NCI-H2029 (cell line): ENCODE data around the gene PIMREG.
"Not testable (repeated sequence)": the region's sequence is repeated elsewhere in the genome, so short reads cannot be mapped to it uniquely, and the experiment has no call there.

ENCODE experiments used
- DNase-seq: peaks from one replicate; lab custom pipeline; 2025; lab: John Stamatoyannopoulos, UW

Gene PIMREG

DNA sequence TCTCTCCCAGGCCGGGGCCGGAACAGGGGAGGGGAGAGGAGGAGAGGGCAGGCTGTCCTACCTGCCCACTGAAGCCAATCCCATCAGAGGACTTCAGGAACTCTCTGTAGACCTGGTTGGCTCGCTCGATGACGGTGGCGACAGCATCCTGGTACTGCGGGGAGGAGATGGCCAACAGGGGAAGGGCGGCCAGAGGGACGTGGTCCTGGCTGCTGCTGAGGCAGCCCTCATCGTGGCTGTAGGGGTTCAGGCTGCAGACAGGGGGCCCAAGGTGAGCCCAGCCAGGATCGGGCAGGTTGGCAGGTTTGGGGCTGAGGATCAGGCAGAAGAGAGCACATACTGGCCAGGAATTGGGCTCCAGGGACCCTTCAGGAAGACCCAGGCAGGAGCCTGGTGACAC, 34.2 kb downstream of the PIMREG start:
- DNase-seq, result no peak

DNA sequence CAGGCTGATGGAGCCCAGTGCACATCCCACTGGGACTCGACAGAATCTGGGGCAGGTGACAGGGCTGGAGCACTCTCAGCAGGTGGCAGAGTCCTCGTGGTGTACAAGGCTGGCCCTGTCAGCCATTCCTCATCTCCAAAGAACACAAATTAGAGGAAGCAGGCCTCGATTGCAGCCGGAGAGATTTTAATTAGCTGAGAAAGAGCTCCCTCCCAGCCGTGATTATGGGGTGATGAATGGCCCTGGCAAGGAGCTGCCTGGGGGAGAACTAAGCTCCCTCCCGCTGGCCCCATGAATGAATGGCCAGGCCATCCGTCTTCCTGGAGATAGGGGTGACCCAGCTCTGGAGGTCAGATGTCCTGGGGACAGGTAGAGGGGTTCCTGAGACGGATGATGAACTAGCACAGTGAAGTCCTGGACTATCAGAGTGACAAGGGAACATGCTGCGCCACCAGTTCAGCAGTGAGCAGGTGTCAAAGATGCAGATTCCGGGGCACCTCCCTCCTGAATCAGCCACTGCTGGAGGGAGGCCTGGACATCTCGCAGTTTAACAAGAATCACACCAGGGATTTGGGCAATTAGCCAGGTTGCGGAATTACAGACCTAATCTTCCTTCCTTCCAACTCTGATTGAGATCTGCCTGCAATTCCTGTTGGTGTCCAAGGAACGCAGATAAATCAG, 35.5 kb downstream of the PIMREG start:
- no peak for DNase-seq

DNA sequence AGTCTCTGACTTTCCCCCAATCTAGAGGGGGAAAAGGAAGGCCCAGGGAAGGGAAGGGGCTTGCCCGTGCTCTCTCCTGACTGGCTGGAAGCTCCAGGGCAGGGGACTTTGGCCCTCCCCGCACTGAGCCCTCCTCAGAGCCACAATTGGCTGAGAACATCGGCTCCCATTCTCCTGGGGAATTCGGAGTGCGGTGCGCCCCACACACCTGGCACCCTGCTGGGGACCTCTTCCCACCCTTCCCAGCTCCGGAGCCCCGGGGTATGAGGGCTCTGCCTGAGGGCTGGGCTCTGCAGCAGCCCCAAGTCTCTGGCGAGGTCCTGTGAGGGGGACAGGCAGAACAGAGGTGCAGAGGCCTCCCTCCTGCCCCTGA, 36.0 kb downstream of the PIMREG start:
- no peak for DNase-seq

DNA sequence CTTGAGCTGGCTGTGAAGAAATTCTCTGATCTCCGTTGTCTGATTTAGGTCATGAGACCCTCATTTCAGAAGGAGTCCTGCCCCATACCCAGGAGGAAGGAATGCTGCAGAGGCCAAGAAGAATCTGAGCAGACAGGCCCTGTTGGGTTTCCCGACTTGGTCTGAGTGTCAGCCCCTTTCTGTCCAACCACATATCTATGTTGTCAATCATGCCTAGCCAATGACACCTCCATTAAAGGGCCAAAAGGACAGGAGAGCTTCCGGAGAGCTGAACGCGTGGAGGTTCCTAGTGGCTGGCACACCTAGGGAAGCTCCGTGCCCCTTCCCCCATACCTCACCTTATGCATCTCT, 37.8 kb downstream of the PIMREG start:
- no peak for DNase-seq

DNA sequence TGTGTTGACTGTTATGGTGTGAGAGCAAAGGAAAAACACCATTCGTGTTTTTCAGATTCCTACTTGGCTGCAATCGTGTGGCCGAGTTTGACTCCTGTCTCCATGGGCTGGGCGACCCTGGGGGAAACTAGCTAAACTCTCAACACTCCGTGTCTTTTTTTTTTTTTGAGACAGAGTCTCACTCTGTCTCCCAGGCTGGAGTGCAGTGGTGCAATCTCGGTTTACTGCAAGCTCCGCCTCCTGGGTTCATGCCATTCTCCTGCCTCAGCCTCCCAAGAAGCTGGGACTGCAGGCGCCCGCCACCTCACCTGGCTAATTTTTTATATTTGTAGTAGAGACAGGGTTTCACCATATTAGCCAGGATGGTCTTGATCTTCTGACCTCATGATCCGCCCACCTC, 38.5 kb downstream of the PIMREG start:
- DNase-seq, result not testable (repeated sequence)

DNA sequence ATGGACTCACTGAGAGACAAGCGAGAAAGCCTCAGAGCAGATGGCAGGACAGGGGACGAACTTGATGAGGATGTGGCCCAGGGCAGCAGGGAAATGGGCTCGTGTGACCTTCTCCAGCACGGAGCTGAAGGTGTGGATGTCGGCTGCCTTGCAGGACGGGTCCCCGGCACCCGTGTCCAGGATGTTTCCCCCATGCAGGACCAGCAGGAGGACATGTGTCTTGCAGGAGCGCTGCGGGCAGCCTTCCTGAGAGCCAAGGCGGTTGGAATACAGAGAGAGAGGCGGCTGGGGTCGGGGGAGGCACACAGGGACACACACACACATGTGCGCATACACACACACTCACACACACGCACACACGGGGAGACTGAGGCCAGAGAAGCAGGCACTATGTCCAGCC, 39.3 kb downstream of the PIMREG start:
- DNase-seq, result no peak

DNA sequence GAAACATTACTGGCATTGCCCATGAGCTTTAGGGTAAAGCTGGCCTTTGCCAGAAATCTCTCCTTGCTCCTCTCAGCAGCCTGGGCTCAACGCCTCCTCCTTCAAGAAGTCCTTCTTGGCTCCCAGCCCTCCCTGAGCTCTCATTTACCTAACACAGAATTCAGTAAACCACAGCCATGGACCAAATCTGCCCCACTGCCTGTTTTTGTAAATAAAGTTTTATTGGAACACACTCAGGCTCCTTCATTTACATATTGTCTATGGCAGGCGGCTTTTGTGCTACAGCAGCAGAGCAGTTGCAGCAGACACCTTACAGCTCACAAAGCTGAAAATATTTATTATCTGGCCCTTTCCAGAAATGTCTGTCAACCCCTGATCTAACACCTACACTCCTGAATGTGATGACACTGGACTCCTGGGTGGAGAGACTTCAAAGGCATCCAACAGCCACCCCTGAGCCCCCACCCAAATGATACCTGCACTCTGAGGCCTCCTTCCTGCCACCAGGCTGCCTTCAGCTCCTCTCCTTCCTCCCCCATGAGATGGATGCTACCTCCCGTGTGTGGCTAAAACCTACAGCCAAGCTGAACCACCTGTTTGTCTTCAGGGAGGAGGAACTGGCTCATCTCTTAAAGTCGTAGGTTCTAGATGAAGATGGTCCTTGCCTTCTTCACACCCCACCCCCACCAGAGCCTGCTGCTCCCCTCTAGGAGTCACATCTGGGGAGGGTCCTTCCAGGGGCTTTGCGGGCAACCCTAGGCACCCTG, 41.6 kb downstream of the PIMREG start:
- DNase-seq, result no peak

DNA sequence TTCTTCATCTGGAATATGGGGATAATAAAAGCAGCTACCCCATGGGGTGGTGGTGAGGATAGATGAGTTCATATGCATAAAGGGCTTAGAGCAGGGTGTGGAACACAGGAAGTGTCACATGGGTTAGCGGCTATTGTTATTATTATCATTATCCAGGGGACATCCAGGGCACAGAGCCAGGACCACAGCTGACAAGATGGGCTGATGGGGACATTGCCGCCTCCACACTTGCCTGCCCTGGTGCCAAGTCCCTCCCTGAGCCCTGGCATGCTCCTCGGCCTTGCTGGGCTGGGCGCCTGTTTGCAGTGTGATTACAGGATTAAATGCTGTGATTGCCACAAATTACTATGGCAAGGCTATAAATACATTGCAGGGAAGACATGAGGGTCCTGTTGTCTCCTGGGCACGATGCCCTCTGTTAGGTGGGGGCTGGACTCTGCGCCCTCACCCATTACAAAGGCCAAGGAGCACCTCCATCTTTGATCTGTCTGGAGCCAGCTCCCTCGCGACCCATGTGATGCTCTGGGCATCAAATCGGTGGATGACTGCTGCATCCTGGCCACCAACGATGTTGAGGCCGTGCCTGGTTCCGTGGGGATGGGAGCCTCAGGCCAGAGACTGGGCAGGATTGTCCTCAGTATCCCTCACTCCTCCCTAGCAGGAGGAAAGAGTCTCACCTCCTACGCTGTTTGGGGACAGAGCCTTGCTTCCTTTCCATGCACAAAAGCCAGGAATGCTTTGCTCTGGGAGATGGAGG, 43.2 kb downstream of the PIMREG start:
- DNase-seq, result no peak

DNA sequence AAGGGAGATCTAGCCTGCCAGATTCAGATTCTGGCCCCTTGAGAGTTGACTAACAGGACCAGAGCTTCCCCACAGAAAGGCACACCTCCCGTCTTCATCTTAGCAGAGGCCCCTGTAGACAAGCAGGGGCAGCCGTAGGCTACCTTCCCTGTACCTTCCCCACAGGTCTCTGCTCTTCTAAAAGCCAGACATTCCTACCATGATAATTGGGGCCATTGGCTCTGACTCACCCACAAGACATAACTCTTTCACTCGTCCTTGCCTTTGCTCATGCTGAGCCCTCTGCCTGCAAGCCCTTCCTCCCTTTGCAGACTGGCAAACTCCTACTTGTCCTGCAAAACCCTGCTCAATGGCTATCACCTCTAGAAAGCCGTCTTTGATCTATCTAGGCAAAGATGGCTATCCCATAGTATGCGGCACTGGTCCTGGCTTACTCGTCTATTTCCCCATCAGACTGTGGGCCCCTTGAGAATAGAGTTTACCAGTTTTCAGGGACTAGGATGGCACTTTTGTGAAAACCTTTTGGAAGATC, 43.8 kb downstream of the PIMREG start:
- DNase-seq, result no peak

DNA sequence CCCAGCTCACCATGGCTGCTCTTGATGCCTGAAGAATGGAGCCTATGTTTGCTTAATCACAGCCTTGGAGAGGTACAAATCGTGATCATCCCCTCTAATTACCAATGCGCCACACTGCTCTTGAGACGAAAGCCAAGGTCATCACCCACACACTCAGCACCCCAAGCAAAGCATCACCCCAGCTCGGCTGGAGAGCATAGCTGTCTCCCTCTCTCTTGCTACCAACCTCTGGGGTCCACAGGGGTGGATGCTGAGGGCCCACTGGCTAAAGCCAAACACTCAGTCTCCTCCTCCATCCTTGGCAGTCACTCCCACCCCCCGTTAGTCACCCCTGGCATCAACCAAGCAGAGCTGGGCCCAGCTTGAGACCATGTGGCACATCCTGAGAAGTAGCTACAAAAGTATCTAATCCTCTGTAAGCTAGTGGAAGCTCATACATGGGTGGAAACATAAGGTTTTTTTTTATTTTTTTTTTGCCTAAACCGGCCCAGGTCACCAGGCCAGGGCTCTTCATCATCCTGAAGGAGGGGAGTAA, 44.8 kb downstream of the PIMREG start:
- DNase-seq, result no peak

DNA sequence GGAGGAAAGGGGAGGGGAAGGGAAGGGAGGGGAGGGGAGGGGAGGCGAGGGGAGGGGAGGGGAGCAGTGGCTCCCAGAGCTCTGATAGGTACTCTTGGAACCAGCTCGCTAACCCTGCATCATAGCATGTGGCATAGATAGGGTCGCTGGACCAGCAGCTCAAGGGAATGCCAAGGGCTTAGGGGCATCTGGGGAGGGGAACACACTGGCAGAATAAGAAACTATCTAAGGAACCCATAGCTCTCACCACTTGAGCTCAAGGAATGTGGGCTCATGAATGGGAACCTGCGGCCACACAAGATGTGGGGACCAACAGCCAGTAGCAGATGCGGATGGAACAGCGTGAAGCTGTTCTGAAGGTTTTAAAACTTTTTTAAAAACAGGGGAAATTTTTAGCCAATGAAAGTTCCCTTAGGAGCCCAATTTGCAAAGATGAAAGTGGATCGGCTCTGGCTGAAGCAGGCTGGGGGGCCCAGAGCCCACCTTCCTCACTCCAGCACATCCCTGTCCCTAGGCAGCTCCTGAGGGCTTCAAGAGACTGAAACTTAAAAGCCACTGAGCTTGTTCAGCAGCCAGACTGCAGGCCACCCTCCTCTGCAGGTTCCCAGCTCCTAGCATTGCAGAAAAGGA, 46.9 kb downstream of the PIMREG start:
- DNase-seq, result no peak

DNA sequence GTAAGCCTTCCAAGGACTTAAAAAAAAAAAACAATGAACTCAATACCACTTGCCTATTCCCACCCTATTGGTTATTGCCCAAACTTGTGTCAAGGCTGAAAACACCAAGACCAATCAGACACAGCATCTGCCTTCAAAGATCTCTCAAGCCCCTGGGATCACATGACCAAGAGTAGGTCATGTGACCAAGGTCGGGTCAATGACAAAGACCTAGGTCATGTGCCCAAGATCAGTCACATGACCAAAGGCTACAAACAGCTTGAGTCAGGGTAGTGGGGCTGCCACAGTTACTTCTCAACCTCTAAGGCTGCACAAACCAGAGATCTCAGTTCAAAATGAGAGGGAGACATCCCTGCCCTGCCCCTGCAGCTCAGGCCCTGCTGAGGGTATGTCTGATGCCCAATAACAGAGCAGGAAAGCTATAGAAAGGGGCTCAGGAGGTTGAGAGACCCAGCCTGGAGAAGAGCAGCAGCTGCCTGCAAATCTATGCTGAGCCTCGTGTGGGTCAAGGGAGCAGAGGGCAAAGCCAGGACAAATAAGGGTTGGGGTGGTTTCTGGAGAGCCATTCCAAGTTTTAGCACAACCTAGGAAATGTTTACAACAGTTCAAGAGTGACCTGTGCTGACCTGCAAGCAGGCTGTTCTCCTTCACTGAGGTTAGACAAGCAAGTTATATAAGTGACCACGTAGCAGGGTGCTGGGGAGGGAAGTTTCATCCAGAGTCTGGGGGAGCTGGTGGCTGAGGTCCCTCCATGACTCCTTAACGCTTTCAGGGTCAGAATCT, 48.8 kb downstream of the PIMREG start:
- DNase-seq, result no peak

DNA sequence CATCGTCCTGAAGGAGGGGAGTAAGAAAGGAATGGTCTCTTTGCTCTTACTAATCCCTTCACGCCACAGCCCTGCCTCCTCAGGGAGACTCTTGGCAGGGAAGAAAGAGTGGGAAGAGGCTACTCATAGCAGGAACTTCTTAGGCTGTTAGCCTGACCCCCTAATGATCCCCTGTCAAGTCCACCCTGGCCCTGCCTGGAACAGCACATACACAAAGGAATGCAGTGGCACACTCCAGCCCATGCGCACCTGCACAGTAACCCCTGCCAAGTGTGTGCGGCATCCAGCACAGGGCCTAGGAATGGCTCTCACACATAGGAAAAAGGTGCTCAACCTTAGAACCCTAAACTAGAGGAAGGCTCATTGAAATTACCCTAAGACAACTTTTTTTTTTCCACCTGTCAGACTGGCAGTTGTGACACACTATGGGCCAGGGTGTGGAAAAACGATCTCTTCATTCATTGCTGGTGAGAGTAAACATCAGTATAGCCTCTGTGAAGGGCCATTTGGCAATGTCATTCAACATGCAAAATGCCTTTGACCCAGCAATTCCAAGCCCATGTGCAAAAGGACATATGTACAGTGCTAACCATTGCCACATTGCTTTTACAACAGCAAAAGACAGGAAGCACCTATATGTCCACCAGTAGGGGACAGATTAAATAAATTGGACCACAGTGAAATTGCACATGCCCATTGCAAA, 50.1 kb downstream of the PIMREG start:
- no peak for DNase-seq

DNA sequence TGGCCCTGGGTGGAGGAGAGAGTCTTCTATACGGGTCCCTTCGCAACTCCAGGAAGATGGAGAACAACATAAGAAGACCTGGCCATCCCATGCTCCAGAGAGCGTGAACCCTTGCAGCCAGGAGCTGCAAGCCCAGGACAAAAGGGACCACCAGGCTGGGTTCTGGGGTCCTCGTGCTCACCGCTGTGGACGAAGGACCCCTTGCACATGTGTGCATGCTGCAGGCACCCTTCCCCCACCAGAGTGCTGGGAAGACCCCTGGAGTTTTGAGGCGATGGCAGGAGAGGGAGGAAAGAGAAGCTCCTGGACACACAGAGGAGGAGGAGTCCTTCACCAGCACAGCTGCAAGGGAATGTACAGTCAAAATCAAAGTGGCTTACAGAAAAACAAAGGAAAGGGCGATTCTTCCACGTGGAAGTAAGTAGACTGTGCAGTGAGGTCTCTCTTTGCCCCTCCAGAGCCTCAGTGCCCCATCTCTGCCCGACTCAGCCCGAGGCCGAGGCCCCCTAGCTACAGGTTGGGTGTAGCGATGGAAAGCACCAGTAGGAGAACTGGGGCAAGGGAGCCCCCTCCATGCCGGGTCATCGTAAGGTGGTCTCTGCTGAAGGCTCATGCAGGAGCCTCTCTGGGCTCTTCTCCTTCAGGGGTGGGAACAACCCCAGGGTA, 51.3 kb downstream of the PIMREG start:
- DNase-seq, result no peak

DNA sequence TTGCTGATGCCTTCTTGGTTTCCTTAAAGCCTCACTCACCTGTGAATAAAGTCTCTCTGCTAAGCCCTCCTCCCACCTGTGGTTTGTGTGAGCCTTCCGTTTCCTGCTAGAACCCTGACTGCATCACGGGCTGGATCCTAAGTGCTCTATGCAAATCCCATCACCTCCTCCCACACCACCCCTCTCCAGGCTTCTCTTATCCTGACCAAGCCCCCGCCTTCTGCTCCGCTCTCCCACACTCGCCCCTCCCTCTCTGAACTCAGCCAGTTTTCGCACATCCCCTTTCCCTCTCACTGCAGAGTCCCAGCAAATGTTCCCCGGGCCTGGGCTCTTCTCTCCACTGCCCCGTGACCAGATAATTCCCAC, 51.8 kb downstream of the PIMREG start:
- DNase-seq, result no peak

DNA sequence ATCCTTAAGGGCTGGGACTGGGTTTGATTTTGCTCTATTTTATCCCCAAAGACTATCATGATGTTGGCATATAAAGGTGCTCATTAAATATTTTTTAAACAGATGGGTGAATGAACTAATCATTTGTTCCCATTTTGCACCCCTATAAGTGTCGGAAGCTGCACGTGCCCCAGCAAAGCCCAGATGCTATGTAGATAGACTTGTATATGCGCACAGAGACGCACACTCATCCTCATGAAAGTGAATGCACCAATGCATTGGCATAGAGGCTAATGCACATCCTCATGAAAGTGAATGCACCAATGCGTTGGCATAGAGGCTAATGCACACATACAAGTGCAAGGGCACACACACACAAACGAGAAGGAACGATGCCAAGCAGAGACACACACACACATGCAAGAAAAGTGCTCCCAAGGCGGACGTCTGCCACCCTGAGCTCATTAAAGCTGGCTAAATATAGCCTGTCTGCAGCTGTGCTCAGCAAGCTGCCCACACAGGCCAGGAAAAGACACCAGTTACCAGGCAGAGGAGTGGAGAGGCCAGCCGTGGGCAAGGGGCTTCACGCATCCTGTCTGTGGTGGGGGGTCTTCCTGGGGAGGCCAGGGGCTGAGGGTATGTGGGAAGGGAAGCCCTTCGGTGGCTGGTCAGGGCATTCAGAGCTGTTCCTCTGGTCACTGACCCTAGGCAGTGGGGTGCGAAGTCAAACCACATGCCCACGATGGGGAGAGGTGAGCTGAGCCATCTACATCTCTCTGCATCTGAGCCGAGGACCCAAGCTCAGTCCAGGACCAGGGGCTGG, 52.6 kb downstream of the PIMREG start:
- DNase-seq, result no peak

DNA sequence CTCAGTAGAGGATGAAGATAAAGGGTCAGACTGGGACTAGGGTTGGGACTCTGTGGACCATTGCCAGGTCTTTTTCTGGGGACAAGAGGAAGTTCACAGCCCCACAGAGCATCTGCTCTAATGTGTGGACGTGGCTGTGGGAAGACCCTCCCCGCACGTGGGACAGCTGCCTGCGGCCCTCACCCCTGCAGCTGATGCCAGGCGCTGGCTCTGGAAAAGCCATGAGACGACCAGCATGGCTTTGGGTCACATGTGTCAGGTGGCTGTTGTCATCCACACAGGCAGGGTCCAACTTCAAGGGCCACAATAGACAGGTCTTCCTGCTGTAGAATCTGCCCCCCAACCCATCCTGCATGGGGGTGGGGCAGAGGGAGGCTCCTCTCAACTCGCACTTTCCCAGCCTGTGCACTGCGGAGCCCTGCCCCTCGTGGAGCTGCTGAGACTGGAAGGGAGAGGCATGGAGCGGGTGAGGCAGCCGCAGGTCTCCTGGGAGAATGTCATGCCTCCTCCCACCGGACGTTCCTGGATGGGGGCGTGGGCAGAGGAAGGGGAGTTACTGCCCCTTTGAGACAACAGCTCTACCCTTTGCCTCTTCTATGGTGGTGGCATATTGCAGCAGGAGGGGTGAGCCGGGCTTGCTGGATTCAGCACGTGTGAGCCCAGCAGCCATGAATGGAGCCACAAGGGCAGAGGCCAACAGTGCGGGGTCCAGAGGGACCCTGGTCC, 53.4 kb downstream of the PIMREG start:
- no peak for DNase-seq

DNA sequence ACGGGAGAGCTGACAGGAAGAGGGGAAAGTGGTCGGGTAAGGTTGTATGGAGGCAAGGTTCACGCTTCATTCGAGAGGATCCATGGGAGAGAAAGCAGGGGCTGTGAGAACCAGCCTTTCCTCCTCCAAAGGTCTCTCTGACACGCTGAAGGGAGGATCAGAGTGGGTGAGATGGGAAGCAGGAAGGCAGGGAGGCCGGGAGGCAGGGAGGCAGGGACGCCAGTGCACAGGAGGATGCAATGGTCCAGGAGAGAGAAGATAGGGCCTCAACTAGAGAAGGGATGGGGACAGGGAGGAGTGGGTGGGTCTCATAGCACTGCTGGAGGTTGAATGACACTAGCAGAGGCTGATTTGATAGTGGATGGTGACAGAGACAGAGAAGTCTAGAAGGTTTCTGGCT, 54.1 kb downstream of the PIMREG start:
- DNase-seq, result no peak
